Measurements from ENCODE around the gene KCNMA1. TPM values are rescaled to one million over a fixed set of nuclear protein-coding genes. Genes with fewer than 3 reads are reported as not detected.

The KCNMA1 gene
- total RNA-seq, 1 experiment from 2014 or later, result 143 TPM

GRCh38 chr10:77492368-77492994, 145.1 kb downstream of the KCNMA1 start:
- ChIA-PET POLR2A (ENCODE audit: unreplicated experiment) (interaction anchor here (0.6 kb wide), 1 partner anchor 137 kb away, joined by 3 read pairs; no protein-coding TSS in a partner anchor), CTCF (no interaction called here)
- TF ChIP-seq CTCF (conservative IDR thresholded peaks at IDR 0.05; ENCODE audit: low read depth, low read length) (no peak), EZH2 (IDR thresholded peaks at IDR 0.05; ENCODE audit: low read length, unreplicated experiment) (no peak)
- Histone ChIP-seq H3K27me3 (ENCODE audit: low read length) (no peaks in the 10 kb centered on the region), H3K9me3 (ENCODE audit: low read length) (no peaks in the 10 kb centered on the region), H3K4me1 (ENCODE audit: insufficient read depth, low read length) (no peaks in the 10 kb centered on the region), H4K20me1 (ENCODE audit: low read length) (no peaks in the 10 kb centered on the region), H3F3A (ENCODE audit: low read length, unreplicated experiment) (no peaks in the 10 kb centered on the region), H2AFZ (ENCODE audit: low read length) (no peak overlapping the region), H3K4me2 (ENCODE audit: low read length) (no peak overlapping the region), H3K9me2 (replicated peaks; ENCODE audit: low read length) (no peaks in the 10 kb centered on the region), H3K36me3 (ENCODE audit: low read depth, low read length) (peaks cover 14% of the 10 kb centered on the region), H3K79me2 (ENCODE audit: low read length) (0 out of 2 replicates have a peak, but pooled peaks cover 11% of the 10 kb centered on the region), H3K9ac (ENCODE audit: low read length) (no peak overlapping the region), H3K27ac (ENCODE audit: low read length) (no peak overlapping the region), H3K4me3 (ENCODE audit: low read length) (no peak overlapping the region)
- BruUV-seq (replicated peaks), result no TSS peak
- DNase-seq, result no peak
- intact Hi-C loops (cut with micrococcal nuclease), result no loop called here
- ATAC-seq, result no peak

GRCh38 chr10:77490534-77491314, 146.9 kb downstream of the KCNMA1 start:
- ChIA-PET POLR2A (ENCODE audit: unreplicated experiment) (no interaction called here), CTCF (no interaction called here)
- H3K79me2 ChIP-seq (ENCODE audit: low read length), result 0 out of 2 replicates have a peak, but pooled peaks cover 4% of the 10 kb centered on the region
- BruUV-seq (replicated peaks), result no TSS peak
- H3K9me2 ChIP-seq (replicated peaks; ENCODE audit: low read length), result no peaks in the 10 kb centered on the region
- no peak overlapping the region for H3K9ac ChIP-seq (ENCODE audit: low read length)
- no peaks in the 10 kb centered on the region for H4K20me1 ChIP-seq (ENCODE audit: low read length)
- H3K9me3 ChIP-seq (ENCODE audit: low read length), result no peaks in the 10 kb centered on the region
- H3K27me3 ChIP-seq (ENCODE audit: low read length), result no peaks in the 10 kb centered on the region
- no peak for ATAC-seq
- TF ChIP-seq EZH2 (IDR thresholded peaks at IDR 0.05; ENCODE audit: low read length, unreplicated experiment) (no peak), EZH2phosphoT487 (IDR thresholded peaks at IDR 0.05; ENCODE audit: borderline replicate concordance, low read length) (no peak), CTCF (conservative IDR thresholded peaks at IDR 0.05; ENCODE audit: low read depth, low read length) (no peak)
- no peak overlapping the region for H3K4me2 ChIP-seq (ENCODE audit: low read length)
- no peak for DNase-seq
- H3K4me3 ChIP-seq (ENCODE audit: low read length), result no peak overlapping the region
- H3K4me1 ChIP-seq (ENCODE audit: insufficient read depth, low read length), result no peaks in the 10 kb centered on the region
- H2AFZ ChIP-seq (ENCODE audit: low read length), result no peak overlapping the region
- no peaks in the 10 kb centered on the region for H3F3A ChIP-seq (ENCODE audit: low read length, unreplicated experiment)
- H3K27ac ChIP-seq (ENCODE audit: low read length), result no peak overlapping the region
- intact Hi-C loops (cut with micrococcal nuclease), result no loop called here
- H3K36me3 ChIP-seq (ENCODE audit: low read depth, low read length), result peaks cover 14% of the 10 kb centered on the region

- intact Hi-C loops (cut with micrococcal nuclease), result no loop called here
- Histone ChIP-seq H3K36me3 (ENCODE audit: low read depth, low read length) (no peaks in the 10 kb centered on the region), H3K9me3 (ENCODE audit: low read length) (no peaks in the 10 kb centered on the region), H2AFZ (ENCODE audit: low read length) (no peak overlapping the region), H3K9me2 (replicated peaks; ENCODE audit: low read length) (no peaks in the 10 kb centered on the region), H4K20me1 (ENCODE audit: low read length) (no peaks in the 10 kb centered on the region), H3K4me2 (ENCODE audit: low read length) (no peak overlapping the region), H3K4me1 (ENCODE audit: insufficient read depth, low read length) (no peaks in the 10 kb centered on the region), H3F3A (ENCODE audit: low read length, unreplicated experiment) (no peaks in the 10 kb centered on the region), H3K27me3 (ENCODE audit: low read length) (no peaks in the 10 kb centered on the region), H3K79me2 (ENCODE audit: low read length) (no peaks in the 10 kb centered on the region), H3K27ac (ENCODE audit: low read length) (no peak overlapping the region), H3K9ac (ENCODE audit: low read length) (no peak overlapping the region), H3K4me3 (ENCODE audit: low read length) (no peak overlapping the region)
- no peak for TF ChIP-seq EZH2phosphoT487 (IDR thresholded peaks at IDR 0.05; ENCODE audit: borderline replicate concordance, low read length)
- no peak for TF ChIP-seq CTCF (conservative IDR thresholded peaks at IDR 0.05; ENCODE audit: low read depth, low read length)
- no peak for TF ChIP-seq EZH2 (IDR thresholded peaks at IDR 0.05; ENCODE audit: low read length, unreplicated experiment)
- ChIA-PET POLR2A (ENCODE audit: unreplicated experiment) (no interaction called here), CTCF (interaction anchor here (1.0 kb wide), 1 partner anchor 151 kb away, joined by 6 read pairs; the partner anchor contains the start of gene KCNMA1)
- no peak for DNase-seq
- BruUV-seq (replicated peaks), result no TSS peak
- ATAC-seq, result no peak
Measured at GRCh38 chr10:77486517-77486916, 151.1 kb downstream of the KCNMA1 start.

Data from PC-3 (cell line).